ENCODE results near the gene CAVIN4. TPM values are rescaled to one million over a fixed set of nuclear protein-coding genes. Genes with fewer than 3 reads are reported as not detected.

Gene CAVIN4, protein sequence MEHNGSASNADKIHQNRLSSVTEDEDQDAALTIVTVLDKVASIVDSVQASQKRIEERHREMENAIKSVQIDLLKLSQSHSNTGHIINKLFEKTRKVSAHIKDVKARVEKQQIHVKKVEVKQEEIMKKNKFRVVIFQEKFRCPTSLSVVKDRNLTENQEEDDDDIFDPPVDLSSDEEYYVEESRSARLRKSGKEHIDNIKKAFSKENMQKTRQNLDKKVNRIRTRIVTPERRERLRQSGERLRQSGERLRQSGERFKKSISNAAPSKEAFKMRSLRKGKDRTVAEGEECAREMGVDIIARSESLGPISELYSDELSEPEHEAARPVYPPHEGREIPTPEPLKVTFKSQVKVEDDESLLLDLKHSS
- total RNA-seq = under 1 TPM; 0.29 to 0.33 TPM

DNA sequence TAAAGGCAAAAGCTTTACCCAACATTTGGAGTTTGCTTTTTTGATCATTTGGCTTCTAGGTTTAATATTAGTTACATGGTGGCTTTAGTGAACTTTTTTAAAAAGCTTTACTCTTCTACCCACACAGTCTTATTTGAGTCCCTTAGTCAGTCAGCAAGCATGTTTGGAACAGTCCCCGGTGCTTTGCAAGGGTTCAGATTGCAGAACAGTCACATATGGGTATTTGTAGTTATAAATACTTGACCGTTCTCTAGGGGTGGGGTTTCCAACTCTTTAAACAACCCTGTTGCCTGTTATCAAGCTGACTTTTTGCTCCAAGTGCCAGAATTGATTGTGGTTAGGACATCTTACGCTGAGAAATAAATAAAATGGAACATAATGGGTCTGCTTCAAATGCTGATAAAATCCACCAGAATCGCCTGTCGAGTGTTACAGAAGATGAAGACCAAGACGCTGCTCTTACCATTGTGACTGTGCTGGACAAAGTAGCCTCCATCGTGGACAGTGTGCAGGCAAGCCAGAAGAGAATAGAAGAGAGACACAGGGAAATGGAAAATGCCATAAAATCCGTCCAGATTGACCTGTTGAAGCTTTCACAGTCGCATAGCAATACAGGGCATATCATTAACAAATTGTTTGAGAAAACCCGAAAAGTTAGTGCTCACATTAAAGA lies at the start of gene CAVIN4:
CAVIN4 (plus strand) TSS at position 304 of the 673 bp plus-strand sequence; CDS start at position 369, 65 bp downstream.
- H3K27ac Mint-ChIP-seq = no peak within 1 kb of the TSS
- no peaks in the 10 kb centered on the region for H3K36me3 Mint-ChIP-seq
- H3K4me3 Mint-ChIP-seq = no peak within 1 kb of the TSS
- H3K9me3 Mint-ChIP-seq (ENCODE audit: low read depth) = no peaks in the 10 kb centered on the region
- no peak for ATAC-seq
- peaks cover 6% of the 10 kb centered on the region for H3K4me1 Mint-ChIP-seq
- CTCF ChIA-PET = no interaction called here
- no peak for DNase-seq
- peaks cover 7% of the 10 kb centered on the region for H3K27me3 Mint-ChIP-seq

- Mint-ChIP-seq H3K27ac (no peak overlapping the region), H3K27me3 (no peaks in the 10 kb centered on the region), H3K36me3 (peaks cover 1% of the 10 kb centered on the region), H3K9me3 (ENCODE audit: low read depth) (no peaks in the 10 kb centered on the region), H3K4me1 (peaks cover 9% of the 10 kb centered on the region), H3K4me3 (no peak overlapping the region)
- DNase-seq (no peak), ATAC-seq (no peak)
- CTCF ChIA-PET = no interaction called here
Measured at GRCh38 chr9:100534401-100534800, 43.5 kb upstream of the CAVIN4 start.

GRCh38 chr9:100540327-100540726 lies 37.6 kb upstream of the CAVIN4 start:
- CTCF ChIA-PET = no interaction called here
- peaks cover 2% of the 10 kb centered on the region for H3K9me3 Mint-ChIP-seq (ENCODE audit: low read depth)
- no peak overlapping the region for H3K27ac Mint-ChIP-seq
- ATAC-seq (no peak), DNase-seq (no peak)
- H3K27me3 Mint-ChIP-seq = no peaks in the 10 kb centered on the region
- peaks cover 7% of the 10 kb centered on the region for H3K4me1 Mint-ChIP-seq
- H3K36me3 Mint-ChIP-seq = peaks cover 5% of the 10 kb centered on the region
- H3K4me3 Mint-ChIP-seq = no peak overlapping the region

DNA sequence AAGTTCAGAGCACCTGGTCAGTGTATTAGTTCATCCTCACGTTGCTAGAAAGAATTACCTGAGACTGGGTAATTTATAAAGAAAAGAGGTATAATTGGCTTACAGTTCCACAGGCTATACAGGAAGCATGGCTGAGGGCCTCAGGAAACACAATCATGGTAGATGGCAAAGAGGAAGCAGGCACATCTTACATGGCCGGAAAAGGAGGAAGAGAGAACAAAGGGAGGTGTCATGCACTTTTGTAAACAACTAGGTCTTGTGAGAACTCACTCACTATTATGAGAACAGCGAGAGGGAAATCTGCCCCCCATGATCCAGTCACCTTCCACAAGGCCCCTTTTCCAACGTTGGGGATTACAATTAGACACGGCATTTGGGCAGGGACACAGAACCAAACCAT lies 28.8 kb upstream of the CAVIN4 start:
- Mint-ChIP-seq H3K27me3 (no peaks in the 10 kb centered on the region), H3K4me1 (no peaks in the 10 kb centered on the region), H3K9me3 (ENCODE audit: low read depth) (peaks cover 2% of the 10 kb centered on the region), H3K4me3 (no peak overlapping the region), H3K27ac (no peak overlapping the region), H3K36me3 (peaks cover 11% of the 10 kb centered on the region)
- ATAC-seq (no peak), DNase-seq (no peak)
- CTCF ChIA-PET = no interaction called here

GRCh38 chr9:100554935-100555401 lies 22.9 kb upstream of the CAVIN4 start:
- no peaks in the 10 kb centered on the region for H3K9me3 Mint-ChIP-seq (ENCODE audit: low read depth)
- no peaks in the 10 kb centered on the region for H3K27me3 Mint-ChIP-seq
- ATAC-seq (no peak), DNase-seq (no peak)
- H3K36me3 Mint-ChIP-seq = no peaks in the 10 kb centered on the region
- H3K27ac Mint-ChIP-seq = no peak overlapping the region
- no peaks in the 10 kb centered on the region for H3K4me1 Mint-ChIP-seq
- CTCF ChIA-PET = no interaction called here
- H3K4me3 Mint-ChIP-seq = no peak overlapping the region

GRCh38 chr9:100555471-100555870 lies 22.4 kb upstream of the CAVIN4 start:
- no peaks in the 10 kb centered on the region for H3K9me3 Mint-ChIP-seq (ENCODE audit: low read depth)
- CTCF ChIA-PET = interaction anchor here (1.4 kb wide), 1 partner anchor 117 kb away, joined by 3 read pairs; no protein-coding TSS in a partner anchor

GRCh38 chr9:100557053-100557452 lies 20.8 kb upstream of the CAVIN4 start:
- ATAC-seq (no peak), DNase-seq (no peak)
- no peak overlapping the region for H3K4me3 Mint-ChIP-seq
- H3K9me3 Mint-ChIP-seq (ENCODE audit: low read depth) = no peaks in the 10 kb centered on the region
- H3K36me3 Mint-ChIP-seq = no peaks in the 10 kb centered on the region
- H3K4me1 Mint-ChIP-seq = no peaks in the 10 kb centered on the region
- no peaks in the 10 kb centered on the region for H3K27me3 Mint-ChIP-seq
- H3K27ac Mint-ChIP-seq = no peak overlapping the region
- CTCF ChIA-PET = interaction anchor here (1.4 kb wide), 1 partner anchor 10 kb away, joined by 3 read pairs; no protein-coding TSS in a partner anchor

More at GRCh38 chr9:100555471-100555870, 22.4 kb upstream of the CAVIN4 start:
- ATAC-seq (no peak), DNase-seq (no peak)
- no peaks in the 10 kb centered on the region for H3K27me3 Mint-ChIP-seq
- H3K27ac Mint-ChIP-seq = no peak overlapping the region
- H3K4me3 Mint-ChIP-seq = no peak overlapping the region
- no peaks in the 10 kb centered on the region for H3K36me3 Mint-ChIP-seq
- H3K4me1 Mint-ChIP-seq = no peaks in the 10 kb centered on the region

DNA sequence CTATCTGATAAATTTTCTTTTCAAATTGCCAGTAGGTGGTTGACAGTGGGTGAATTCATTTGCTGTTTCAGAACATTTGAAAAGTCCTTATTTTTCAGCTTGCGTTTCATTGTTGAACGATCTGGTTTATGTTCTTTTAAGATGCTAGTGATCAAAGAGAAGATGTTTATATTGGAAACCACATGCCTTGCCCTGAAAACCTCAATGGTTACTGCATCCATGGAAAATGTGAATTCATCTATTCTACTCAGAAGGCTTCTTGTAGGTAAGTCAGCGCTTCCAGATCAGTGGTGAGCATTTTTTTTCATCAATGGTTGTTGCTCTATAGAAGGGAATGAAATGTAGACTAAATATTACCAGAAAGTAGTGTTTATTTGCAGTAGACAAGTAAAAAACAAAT lies 16.6 kb upstream of the CAVIN4 start:
- Mint-ChIP-seq H3K9me3 (ENCODE audit: low read depth) (no peaks in the 10 kb centered on the region), H3K4me1 (no peaks in the 10 kb centered on the region), H3K27me3 (no peaks in the 10 kb centered on the region), H3K4me3 (no peak overlapping the region), H3K27ac (no peak overlapping the region), H3K36me3 (no peaks in the 10 kb centered on the region)
- CTCF ChIA-PET = no interaction called here
- ATAC-seq = no peak
- DNase-seq = no peak

DNA sequence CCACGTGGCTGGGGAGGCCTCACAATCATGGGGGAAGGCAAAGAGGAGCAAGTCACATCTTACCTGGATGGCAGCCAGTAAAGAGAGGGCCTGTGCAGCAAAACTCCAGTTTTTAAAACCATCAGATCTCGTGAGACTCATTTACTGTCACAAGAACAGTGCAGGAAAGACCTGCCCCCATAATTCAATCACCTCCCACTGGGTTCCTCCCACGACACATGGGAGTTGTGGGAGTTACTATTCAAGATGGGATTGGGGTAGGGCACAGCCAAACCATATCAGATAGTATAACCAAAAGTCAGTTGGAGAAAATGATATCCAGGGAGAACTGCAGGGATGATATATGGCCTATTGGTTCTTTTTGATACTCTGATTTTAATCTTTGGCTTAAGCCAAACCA lies 10.0 kb upstream of the CAVIN4 start:
- Mint-ChIP-seq H3K4me1 (no peaks in the 10 kb centered on the region), H3K9me3 (ENCODE audit: low read depth) (no peaks in the 10 kb centered on the region), H3K36me3 (peaks cover 1% of the 10 kb centered on the region), H3K27ac (no peak overlapping the region), H3K4me3 (no peak overlapping the region), H3K27me3 (no peaks in the 10 kb centered on the region)
- CTCF ChIA-PET = no interaction called here
- ATAC-seq (no peak), DNase-seq (no peak)

DNA sequence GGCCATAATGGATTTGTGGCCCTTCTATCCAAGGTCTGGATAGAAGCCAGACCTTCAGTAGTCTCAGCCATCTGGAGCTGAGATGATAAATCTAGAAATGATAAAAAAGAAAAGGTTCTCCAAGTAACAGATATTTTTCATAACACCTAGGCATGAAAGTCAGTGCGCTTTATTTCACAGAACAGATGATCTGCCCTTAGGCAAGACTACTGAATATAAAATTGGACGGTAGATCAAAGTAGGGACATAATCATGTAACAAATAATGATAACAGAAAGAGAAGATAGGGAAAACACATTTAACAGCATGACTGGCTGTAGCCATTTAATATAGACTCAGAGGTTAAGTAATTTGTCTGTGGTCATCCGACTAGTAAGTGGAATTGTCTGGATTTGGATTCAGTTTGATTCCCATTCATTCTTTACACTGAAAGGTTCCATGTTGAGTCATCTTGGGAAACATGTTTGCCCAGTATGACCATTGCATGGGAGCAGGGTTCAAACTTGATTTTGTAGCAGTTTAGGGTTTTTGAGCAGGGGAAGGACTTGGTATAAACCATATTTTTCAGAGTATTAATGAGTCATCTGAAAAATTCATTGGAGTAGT lies 4.1 kb upstream of the CAVIN4 start:
- no peak overlapping the region for H3K27ac Mint-ChIP-seq
- no peaks in the 10 kb centered on the region for H3K9me3 Mint-ChIP-seq (ENCODE audit: low read depth)
- no peak overlapping the region for H3K4me3 Mint-ChIP-seq
- H3K27me3 Mint-ChIP-seq = no peaks in the 10 kb centered on the region
- H3K36me3 Mint-ChIP-seq = peaks cover 1% of the 10 kb centered on the region
- ATAC-seq (no peak), DNase-seq (no peak)
- CTCF ChIA-PET = no interaction called here
- peaks cover 6% of the 10 kb centered on the region for H3K4me1 Mint-ChIP-seq

DNA sequence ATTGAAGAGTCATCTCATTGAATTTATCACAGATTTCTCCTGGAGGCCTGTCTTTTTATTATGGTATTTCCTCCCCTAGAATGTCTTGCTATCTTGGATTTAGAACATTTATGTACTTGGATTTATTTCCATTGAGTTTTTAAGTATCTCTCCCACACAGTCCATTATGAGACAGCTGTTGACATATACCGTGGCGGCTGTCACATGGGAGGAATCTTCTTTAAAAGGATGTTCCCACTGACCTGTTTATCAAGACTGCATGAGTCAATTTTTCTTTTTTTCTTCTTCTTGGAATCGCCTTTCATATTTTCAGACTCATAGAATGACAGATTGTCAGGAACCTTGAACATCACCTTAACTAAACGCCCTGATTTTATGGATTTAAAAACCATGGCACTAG lies 2.9 kb upstream of the CAVIN4 start:
- ATAC-seq = no peak
- Mint-ChIP-seq H3K4me1 (peaks cover 6% of the 10 kb centered on the region), H3K4me3 (no peak overlapping the region), H3K27me3 (no peaks in the 10 kb centered on the region), H3K36me3 (no peaks in the 10 kb centered on the region), H3K9me3 (ENCODE audit: low read depth) (no peaks in the 10 kb centered on the region), H3K27ac (no peak overlapping the region)
- CTCF ChIA-PET = interaction anchor here (1.0 kb wide), 1 partner anchor 26 kb away, joined by 4 read pairs; no protein-coding TSS in a partner anchor
- no peak for DNase-seq

DNA sequence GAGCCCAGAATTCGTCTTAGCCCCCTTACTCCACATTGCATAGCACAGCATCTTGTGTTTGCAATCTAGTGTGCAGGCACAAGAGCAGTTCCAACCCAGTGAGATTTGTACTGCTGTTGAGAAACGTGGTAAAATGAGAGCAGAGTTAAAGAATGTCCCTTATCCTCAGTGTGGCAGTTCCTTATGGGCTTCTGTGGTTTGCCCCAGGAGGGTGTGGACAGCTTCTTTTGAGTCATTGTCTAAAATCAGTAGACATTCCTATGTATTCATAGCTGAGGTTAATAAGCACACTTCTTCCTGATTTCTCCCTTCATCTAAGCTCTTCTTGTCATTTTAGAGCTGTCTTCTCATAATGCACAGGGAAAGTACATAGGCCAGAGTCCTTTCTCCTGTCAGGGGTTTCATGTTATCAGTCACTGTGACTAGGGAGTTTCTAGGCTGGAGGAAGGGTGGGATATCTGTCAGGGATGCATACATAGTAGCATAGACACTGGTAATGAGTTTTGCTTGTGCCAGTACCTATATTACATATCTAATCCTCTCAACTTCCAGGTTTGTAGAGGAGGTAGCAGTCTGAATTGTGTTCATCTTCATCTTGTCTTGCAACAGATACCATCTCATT lies 2.0 kb upstream of the CAVIN4 start:
- Mint-ChIP-seq H3K27me3 (no peaks in the 10 kb centered on the region), H3K4me1 (peaks cover 6% of the 10 kb centered on the region), H3K4me3 (no peak overlapping the region), H3K9me3 (ENCODE audit: low read depth) (no peaks in the 10 kb centered on the region), H3K27ac (no peak overlapping the region), H3K36me3 (no peaks in the 10 kb centered on the region)
- CTCF ChIA-PET = interaction anchor here (1.0 kb wide), 1 partner anchor 25 kb away, joined by 4 read pairs; no protein-coding TSS in a partner anchor
- ATAC-seq (no peak), DNase-seq (no peak)

DNA sequence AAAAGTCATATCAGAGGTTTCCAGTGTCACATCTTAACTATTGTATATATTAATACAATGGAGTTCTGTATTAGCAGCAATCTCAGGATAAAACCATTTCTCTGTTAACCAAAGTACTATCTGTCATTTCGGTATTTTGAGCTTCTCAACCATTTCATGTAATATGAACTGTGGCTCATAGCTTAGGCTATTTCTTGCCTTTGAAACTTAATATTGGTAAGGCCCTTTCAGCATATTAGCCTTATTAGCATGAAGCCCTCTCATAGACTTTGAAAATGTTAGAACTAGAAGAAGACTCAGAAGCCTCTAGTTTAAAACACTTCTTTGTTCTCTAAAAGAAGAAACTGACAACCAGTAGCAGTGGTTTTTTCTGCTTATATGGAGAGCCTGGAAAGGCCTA lies 731 bp downstream of the CAVIN4 start:
- H3K27ac Mint-ChIP-seq = no peak overlapping the region
- DNase-seq (no peak), ATAC-seq (no peak)
- H3K9me3 Mint-ChIP-seq (ENCODE audit: low read depth) = no peaks in the 10 kb centered on the region
- no peaks in the 10 kb centered on the region for H3K36me3 Mint-ChIP-seq
- CTCF ChIA-PET = no interaction called here
- H3K4me1 Mint-ChIP-seq = peaks cover 6% of the 10 kb centered on the region
- no peak overlapping the region for H3K4me3 Mint-ChIP-seq
- H3K27me3 Mint-ChIP-seq = peaks cover 7% of the 10 kb centered on the region
